Transverse colon (tissue), 4 donors: Measurements from ENCODE around the gene ZSCAN22.

Experiments used
- EP300 ChIP-seq: sonication (generic); formaldehyde crosslinking; IDR thresholded peaks from one replicate; pipeline ENCODE4 v1.6.1; 2017; ENCODE audit warnings: antibody characterized with exemption, low read depth
- POLR2A ChIP-seq: fragments of 450-650 bp; IDR thresholded peaks from one replicate; pipeline ENCODE4 v1.6.1; 2016; ENCODE audit warnings: antibody characterized with exemption, mild to moderate bottlenecking, moderate library complexity
- POLR2AphosphoS5 ChIP-seq, 3 donors: sonication (generic); formaldehyde crosslinking; IDR thresholded peaks; one replicate each; pipeline ENCODE4 v1.6.1; 2016; ENCODE audit warnings: antibody characterized with exemption in 3 of 3
- TF ChIP-seq, protein P1 (sequence below), 5 experiments: fragments of 200-600 bp in 3 of 5; fragments of 450-650 bp in 2 of 5; sonication (generic) in 3 of 5; IDR thresholded peaks; 1 replicate in 2 of 5; 2 replicates in 3 of 5; pipeline ENCODE4 v1.5.1; 2016 to 2017; ENCODE audit warnings: antibody characterized with exemption in 5 of 5, inconsistent platforms in 3 of 5, mild to moderate bottlenecking in 2 of 5, moderate library complexity in 1 of 5

DNA sequence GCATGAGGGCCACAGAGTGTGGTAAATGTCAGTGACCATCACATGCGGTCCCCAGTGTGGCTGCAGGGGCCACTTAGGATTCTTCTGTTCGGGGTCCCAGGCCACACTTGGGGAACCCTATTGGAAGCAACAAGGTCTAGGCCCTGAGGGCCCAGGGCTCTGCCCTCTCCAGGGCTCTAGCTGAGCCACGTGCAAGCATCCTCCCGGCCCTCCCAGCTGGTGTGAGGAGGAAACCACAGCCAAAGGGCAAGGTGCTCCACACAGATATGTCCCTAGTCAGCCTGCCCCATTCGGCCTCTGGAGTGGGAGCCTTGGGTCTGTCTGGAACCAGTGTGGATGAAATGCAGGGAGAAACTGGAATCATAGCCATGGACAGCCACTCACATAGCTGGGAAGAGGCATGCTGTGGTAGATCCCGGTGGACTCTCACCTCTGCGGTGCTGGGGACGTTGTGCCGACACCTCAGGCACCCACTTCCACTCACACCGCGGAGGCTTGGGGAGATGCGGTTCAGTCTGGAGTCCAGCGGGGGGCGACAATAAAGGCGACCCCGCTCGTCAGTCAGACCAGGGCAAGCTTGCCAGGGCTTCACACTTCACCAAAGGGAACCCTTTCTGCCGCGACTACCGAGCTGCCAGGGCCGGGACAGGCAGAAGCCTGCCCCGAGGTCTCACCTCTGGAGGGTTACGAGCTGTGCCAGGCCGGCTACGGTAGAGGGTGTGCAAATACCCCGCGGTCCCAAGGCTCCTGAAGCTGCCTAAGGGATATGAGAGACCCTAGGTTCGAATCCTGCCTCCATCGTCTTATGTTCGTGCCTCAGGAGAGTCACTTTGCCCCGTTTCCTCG is 40.0 kb downstream of the ZSCAN22 start:
- no peak for TF ChIP-seq POLR2A
- TF ChIP-seq EP300, result no peak
- TF ChIP-seq, protein P1, sequence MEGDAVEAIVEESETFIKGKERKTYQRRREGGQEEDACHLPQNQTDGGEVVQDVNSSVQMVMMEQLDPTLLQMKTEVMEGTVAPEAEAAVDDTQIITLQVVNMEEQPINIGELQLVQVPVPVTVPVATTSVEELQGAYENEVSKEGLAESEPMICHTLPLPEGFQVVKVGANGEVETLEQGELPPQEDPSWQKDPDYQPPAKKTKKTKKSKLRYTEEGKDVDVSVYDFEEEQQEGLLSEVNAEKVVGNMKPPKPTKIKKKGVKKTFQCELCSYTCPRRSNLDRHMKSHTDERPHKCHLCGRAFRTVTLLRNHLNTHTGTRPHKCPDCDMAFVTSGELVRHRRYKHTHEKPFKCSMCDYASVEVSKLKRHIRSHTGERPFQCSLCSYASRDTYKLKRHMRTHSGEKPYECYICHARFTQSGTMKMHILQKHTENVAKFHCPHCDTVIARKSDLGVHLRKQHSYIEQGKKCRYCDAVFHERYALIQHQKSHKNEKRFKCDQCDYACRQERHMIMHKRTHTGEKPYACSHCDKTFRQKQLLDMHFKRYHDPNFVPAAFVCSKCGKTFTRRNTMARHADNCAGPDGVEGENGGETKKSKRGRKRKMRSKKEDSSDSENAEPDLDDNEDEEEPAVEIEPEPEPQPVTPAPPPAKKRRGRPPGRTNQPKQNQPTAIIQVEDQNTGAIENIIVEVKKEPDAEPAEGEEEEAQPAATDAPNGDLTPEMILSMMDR (IDR thresholded peaks at IDR 0.05), result no peak
- TF ChIP-seq POLR2AphosphoS5 (IDR thresholded peaks at IDR 0.05), result no peak
